ENCODE measurements around the gene GABRB1. TPM values are rescaled to one million over a fixed set of nuclear protein-coding genes. Genes with fewer than 3 reads are reported as not detected.

Gene GABRB1
- total and polyA plus RNA-seq, 2 donors (not counting 1 experiment from before 2014, with no cell fraction given), result not detected

GRCh38 chr4:46999566-46999965, 31.8 kb upstream of the GABRB1 start:
- intact Hi-C loops (cut with micrococcal nuclease), result no loop called here

GRCh38 chr4:47000406-47000805, 31.0 kb upstream of the GABRB1 start:
- H3K4me3 ChIP-seq (ENCODE audit: control extremely low read depth in 1 of 5, extremely low read depth in 1 of 5, insufficient read depth in 1 of 5, low read depth in 2 of 5, low read length in 4 of 5), result no peak overlapping the region
- no peaks in the 10 kb centered on the region for H3K4me1 ChIP-seq (ENCODE audit: control insufficient read depth in 2 of 2, insufficient read depth in 2 of 2, low read length in 2 of 2)
- peaks cover 0 to 3% (median 0%) of the 10 kb centered on the region in 3 donors for H3K9me3 ChIP-seq (ENCODE audit: control extremely low read depth in 1 of 3, control insufficient read depth in 2 of 3, insufficient read depth in 1 of 3, low read length in 2 of 3)
- Mint-ChIP-seq H3K27ac (no peak overlapping the region), H3K4me1 (no peaks in the 10 kb centered on the region), H3K27me3 (peaks cover 9% of the 10 kb centered on the region), H3K4me3 (no peak overlapping the region), H3K9me3 (ENCODE audit: insufficient read depth) (no peaks in the 10 kb centered on the region)
- H3K27me3 ChIP-seq (replicated peaks in 1 of 4; ENCODE audit: control extremely low read depth in 1 of 4, control insufficient read depth in 3 of 4, insufficient read depth in 4 of 4, low read length in 3 of 4), result no peaks in the 10 kb centered on the region
- H3K27ac ChIP-seq (ENCODE audit: low read length in 2 of 2), result no peak overlapping the region
- no peak overlapping the region for H3K4me2 ChIP-seq (replicated peaks; ENCODE audit: low read depth, low read length, poor library complexity, severe bottlenecking)
- DNase-seq, result no peak
- POLR2A ChIA-PET, result no interaction called here
- H3K9ac ChIP-seq (ENCODE audit: low read length), result no peak overlapping the region
- WGBS (ENCODE audit: insufficient coverage), result no CpG with 5 or more reads among the region's 1 CpG
- no peak for ATAC-seq (ENCODE audit: low read depth)
- no peaks in the 10 kb centered on the region for H3K79me2 ChIP-seq (ENCODE audit: control insufficient read depth, insufficient read depth, low read length)
- H3K36me3 ChIP-seq (replicated peaks in 1 of 2; ENCODE audit: control extremely low read depth in 1 of 2, control insufficient read depth in 1 of 2, extremely low read depth in 1 of 2, insufficient read depth in 2 of 2, low read length in 1 of 2), result no peaks in the 10 kb centered on the region
- TF ChIP-seq CTCF (IDR thresholded peaks at IDR 0.05) (no peak), EZH2 (IDR thresholded peaks at IDR 0.05; ENCODE audit: borderline replicate concordance, insufficient read depth, low read depth, low read length, poor library complexity, severe bottlenecking) (no peak)
- no peaks in the 10 kb centered on the region for H4K20me1 ChIP-seq (ENCODE audit: control insufficient read depth, insufficient read depth, low read length, poor library complexity, severe bottlenecking)
- intact Hi-C loops (cut with micrococcal nuclease), result no loop called here
- H2AFZ ChIP-seq (ENCODE audit: insufficient read depth, low read depth, low read length, poor library complexity, severe bottlenecking), result no peak overlapping the region
- CTCF ChIA-PET, result no interaction called here

More at GRCh38 chr4:46999566-46999965, 31.8 kb upstream of the GABRB1 start:
- Histone ChIP-seq H3K4me1 (ENCODE audit: control insufficient read depth in 2 of 2, insufficient read depth in 2 of 2, low read length in 2 of 2) (no peaks in the 10 kb centered on the region), H3K27me3 (replicated peaks in 1 of 4; ENCODE audit: control extremely low read depth in 1 of 4, control insufficient read depth in 3 of 4, insufficient read depth in 4 of 4, low read length in 3 of 4) (peaks cover 0 to 4% (median 1%) of the 10 kb centered on the region in 4 experiments), H3K9me3 (ENCODE audit: control extremely low read depth in 1 of 3, control insufficient read depth in 2 of 3, insufficient read depth in 1 of 3, low read length in 2 of 3) (no peaks in the 10 kb centered on the region), H3K27ac (ENCODE audit: low read length in 2 of 2) (no peak overlapping the region), H3K9ac (ENCODE audit: low read length) (no peak overlapping the region), H3K36me3 (replicated peaks in 1 of 2; ENCODE audit: control extremely low read depth in 1 of 2, control insufficient read depth in 1 of 2, extremely low read depth in 1 of 2, insufficient read depth in 2 of 2, low read length in 1 of 2) (no peaks in the 10 kb centered on the region), H3K79me2 (ENCODE audit: control insufficient read depth, insufficient read depth, low read length) (no peaks in the 10 kb centered on the region), H4K20me1 (ENCODE audit: control insufficient read depth, insufficient read depth, low read length, poor library complexity, severe bottlenecking) (no peaks in the 10 kb centered on the region), H3K4me3 (ENCODE audit: control extremely low read depth in 1 of 5, extremely low read depth in 1 of 5, insufficient read depth in 1 of 5, low read depth in 2 of 5, low read length in 4 of 5) (no peak overlapping the region), H3K4me2 (replicated peaks; ENCODE audit: low read depth, low read length, poor library complexity, severe bottlenecking) (no peak overlapping the region), H2AFZ (ENCODE audit: insufficient read depth, low read depth, low read length, poor library complexity, severe bottlenecking) (no peak overlapping the region)
- ChIA-PET POLR2A (no interaction called here), CTCF (no interaction called here)
- no peak for TF ChIP-seq CTCF (IDR thresholded peaks at IDR 0.05)
- no peak for TF ChIP-seq EZH2 (IDR thresholded peaks at IDR 0.05; ENCODE audit: borderline replicate concordance, insufficient read depth, low read depth, low read length, poor library complexity, severe bottlenecking)
- no peaks in the 10 kb centered on the region for H3K9me3 Mint-ChIP-seq (ENCODE audit: insufficient read depth)
- no peak overlapping the region for H3K4me3 Mint-ChIP-seq
- no peaks in the 10 kb centered on the region for H3K4me1 Mint-ChIP-seq
- no peak for DNase-seq
- H3K27ac Mint-ChIP-seq, result no peak overlapping the region
- H3K27me3 Mint-ChIP-seq, result peaks cover 15% of the 10 kb centered on the region
- ATAC-seq (ENCODE audit: low read depth), result no peak

Measured in B cell (primary cell).